ENCODE measurements around the gene PSIP1. TPM values are rescaled to one million over a fixed set of nuclear protein-coding genes. Genes with fewer than 3 reads are reported as not detected.
"Not testable (repeated sequence)": the region's sequence is repeated elsewhere in the genome, so short reads cannot be mapped to it uniquely, and the experiment has no call there.

The PSIP1 gene
- polyA plus RNA-seq (ENCODE audit: insufficient read length): 68.4 TPM

GRCh38 chr9:15510789-15511575 lies at the start of gene PSIP1:
Gene PSIP1 (minus strand): TSS chr9:15510970. CDS start chr9:15510188, 782 bp downstream.
- peak; percentile 63 for DNase-seq (ENCODE audit: low read depth)

GRCh38 chr9:15553528-15553898 lies 42.7 kb upstream of the PSIP1 start:
- no peak for DNase-seq (ENCODE audit: low read depth)

- peak; percentile 93 for DNase-seq (ENCODE audit: low read depth)
These were observed 42.1 kb upstream of the PSIP1 start, which contains the start of gene CCDC171 for GRCh38 chr9:15552636-15553527. Gene CCDC171 (plus strand): TSS chr9:15553043. CDS start chr9:15564089, 11,046 bp downstream.

GRCh38 chr9:15549611-15550010 lies 38.8 kb upstream of the PSIP1 start:
- DNase-seq (ENCODE audit: low read depth): no peak

- DNase-seq (ENCODE audit: low read depth): no peak
These were observed 32.5 kb upstream of the PSIP1 start for GRCh38 chr9:15543047-15543813.

- DNase-seq (ENCODE audit: low read depth): no peak
These were observed 31.9 kb upstream of the PSIP1 start for GRCh38 chr9:15542624-15543023.

- DNase-seq (ENCODE audit: low read depth): no peak
These were observed 31.1 kb upstream of the PSIP1 start for GRCh38 chr9:15541872-15542271.

GRCh38 chr9:15531380-15531779 lies 20.6 kb upstream of the PSIP1 start:
- no peak for DNase-seq (ENCODE audit: low read depth)

GRCh38 chr9:15529566-15530324 lies 19.0 kb upstream of the PSIP1 start:
- DNase-seq (ENCODE audit: low read depth): no peak

- not testable (repeated sequence) for DNase-seq (ENCODE audit: low read depth)
These were observed 16.3 kb upstream of the PSIP1 start for GRCh38 chr9:15527035-15527434.

- no peak for DNase-seq (ENCODE audit: low read depth)
These were observed 15.2 kb upstream of the PSIP1 start for GRCh38 chr9:15525958-15526357.

GRCh38 chr9:15524845-15525455 lies 14.2 kb upstream of the PSIP1 start:
- no peak for DNase-seq (ENCODE audit: low read depth)

- DNase-seq (ENCODE audit: low read depth): no peak
These were observed 11.5 kb upstream of the PSIP1 start for GRCh38 chr9:15522130-15522755.

GRCh38 chr9:15521254-15521653 lies 10.5 kb upstream of the PSIP1 start:
- DNase-seq (ENCODE audit: low read depth): no peak

- DNase-seq (ENCODE audit: low read depth): no peak
These were observed 9.1 kb upstream of the PSIP1 start for GRCh38 chr9:15519831-15520230.

- DNase-seq (ENCODE audit: low read depth): no peak
These were observed 2.6 kb upstream of the PSIP1 start for GRCh38 chr9:15513335-15513734.

- DNase-seq (ENCODE audit: low read depth): no peak
These were observed 2.1 kb upstream of the PSIP1 start for GRCh38 chr9:15512889-15513288.

GRCh38 chr9:15512204-15512603 lies 1.4 kb upstream of the PSIP1 start:
- no peak for DNase-seq (ENCODE audit: low read depth)

GRCh38 chr9:15509931-15510788 lies 610 bp downstream of the PSIP1 start:
- DNase-seq (ENCODE audit: low read depth): no peak

Data from forelimb muscle (tissue), 1 donor.